Right cardiac atrium (tissue), 5 donors: ENCODE data around the gene NOL3. TPM values are rescaled to one million over a fixed set of nuclear protein-coding genes. Genes with fewer than 3 reads are reported as not detected.

ENCODE experiments used
- microRNA-seq, 2 donors: library from miRNA; unstranded; fragments of <30 nt; microRNA quantifications; one replicate each; pipeline ENCODE4 v1.2.0, GENCODE V29; 2020 to 2021
- polyA plus RNA-seq: library from polyadenylated mRNA; stranded (reverse); fragments of 200-250 nt; gene quantifications from one replicate; pipeline ENCODE4 v1.2.3, GENCODE V29; 2013
- total RNA-seq, 4 donors: library from RNA; stranded (reverse); fragmentation: NEBNext Ultra II Directional; extraction: Animal tissue kit (Norgen Biotek cat#: 25700); gene quantifications; one replicate each; pipeline ENCODE4 v1.2.1, GENCODE V29; 2021
- donor health status: healthy with polysubstance abuse.
- donor health status: DM: no; HTN: yes; CAD: no.
- donor health status: DM: no; HTN: no; CAD: no.
- donor health status: DM: no; HTN: yes; CAD: no; lungs with severe emphysema.
- donor health status: DM: yes; HTN: yes; CAD: no.

Gene NOL3
- total and polyA plus RNA-seq, 5 donors: 67.5 to 133 (median 111) TPM

Small RNAs within 50 kb of the gene (microRNA-seq; reads per million reads assigned to microRNA genes)
- 64.8 to 212 reads per million in 2 donors for gene MIR328

Other genes starting within 250 kb of the NOL3 start
- 100 to 1,000 TPM; 135 to 299 (median 142) TPM for gene RRAD, start 245.0 kb upstream of the NOL3 start, total RNA-seq
- 375 TPM for gene RRAD, start 245.0 kb upstream of the NOL3 start, polyA plus RNA-seq
- gene CIAO2B, start 236.1 kb upstream of the NOL3 start, total RNA-seq: 100 to 1,000 TPM in 2 of 4 donors, 10 to 100 TPM in 2; 82.8 to 104 (median 100) TPM
- 239 TPM for gene CIAO2B, start 236.1 kb upstream of the NOL3 start, polyA plus RNA-seq
- gene CES2, start 235.0 kb upstream of the NOL3 start, total RNA-seq: 10 to 100 TPM; 32.4 to 47.6 (median 37.1) TPM
- 46.1 TPM for gene CES2, start 235.0 kb upstream of the NOL3 start, polyA plus RNA-seq
- 1 to 10 TPM in 2 of 4 donors, under 1 TPM in 2; 0.88 to 1.3 (median 0.98) TPM for gene CES3, start 209.3 kb upstream of the NOL3 start, total RNA-seq
- 0.48 TPM for gene CES3, start 209.3 kb upstream of the NOL3 start, polyA plus RNA-seq
- 10 to 100 TPM; 11.1 to 21.5 (median 12.1) TPM for gene CES4A, start 181.9 kb upstream of the NOL3 start, total RNA-seq
- 10.3 TPM for gene CES4A, start 181.9 kb upstream of the NOL3 start, polyA plus RNA-seq
- 10 to 100 TPM; 23.7 to 39.3 (median 29.6) TPM for gene CBFB, start 141.4 kb upstream of the NOL3 start, total RNA-seq
- gene CBFB, start 141.4 kb upstream of the NOL3 start, polyA plus RNA-seq: 15.7 TPM
- 10 to 100 TPM; 11.4 to 11.8 (median 11.6) TPM for gene PHAF1, start 60.6 kb upstream of the NOL3 start, total RNA-seq
- 7.1 TPM for gene PHAF1, start 60.6 kb upstream of the NOL3 start, polyA plus RNA-seq
- 10 to 100 TPM; 17.0 to 19.8 (median 18.7) TPM for gene B3GNT9, start 19.5 kb upstream of the NOL3 start, total RNA-seq
- gene B3GNT9, start 19.5 kb upstream of the NOL3 start, polyA plus RNA-seq: 11.7 TPM
- gene TRADD, start 10.6 kb upstream of the NOL3 start, total RNA-seq: 10 to 100 TPM in 2 of 4 donors, 1 to 10 TPM in 2; 9.0 to 11.1 (median 9.8) TPM
- gene TRADD, start 10.6 kb upstream of the NOL3 start, polyA plus RNA-seq: 8.7 TPM
- 10 to 100 TPM in 2 of 4 donors, 1 to 10 TPM in 2; 7.7 to 13.9 (median 9.9) TPM for gene FBXL8, start 10.6 kb upstream of the NOL3 start, total RNA-seq
- gene FBXL8, start 10.6 kb upstream of the NOL3 start, polyA plus RNA-seq: 9.8 TPM
- gene HSF4, start 5.8 kb upstream of the NOL3 start, total RNA-seq: 10 to 100 TPM; 29.7 to 92.2 (median 60.3) TPM
- gene HSF4, start 5.8 kb upstream of the NOL3 start, polyA plus RNA-seq: 36.6 TPM
- gene MATCAP1, start 13.4 kb downstream of the NOL3 start, total RNA-seq: 10 to 100 TPM; 16.2 to 22.9 (median 17.2) TPM
- 14.8 TPM for gene MATCAP1, start 13.4 kb downstream of the NOL3 start, polyA plus RNA-seq
- gene EXOC3L1, start 19.6 kb downstream of the NOL3 start, total RNA-seq: 1 to 10 TPM; 1.3 to 3.0 (median 2.2) TPM
- 3.2 TPM for gene EXOC3L1, start 19.6 kb downstream of the NOL3 start, polyA plus RNA-seq
- gene E2F4, start 21.6 kb downstream of the NOL3 start, total RNA-seq: 10 to 100 TPM; 36.4 to 42.5 (median 40.5) TPM
- gene E2F4, start 21.6 kb downstream of the NOL3 start, polyA plus RNA-seq: 33.9 TPM
- gene ELMO3, start 28.6 kb downstream of the NOL3 start, total RNA-seq: under 1 TPM; 0.51 to 0.85 (median 0.76) TPM
- gene ELMO3, start 28.6 kb downstream of the NOL3 start, polyA plus RNA-seq: 0.72 TPM
- gene TMEM208, start 56.6 kb downstream of the NOL3 start, total RNA-seq: 10 to 100 TPM; 15.4 to 26.2 (median 17.0) TPM
- 43.5 TPM for gene TMEM208, start 56.6 kb downstream of the NOL3 start, polyA plus RNA-seq
- gene FHOD1, start 76.9 kb downstream of the NOL3 start, total RNA-seq: 10 to 100 TPM; 16.9 to 32.1 (median 19.4) TPM
- 20.5 TPM for gene FHOD1, start 76.9 kb downstream of the NOL3 start, polyA plus RNA-seq
- 1 to 10 TPM; 2.2 to 2.9 (median 2.5) TPM for gene SLC9A5, start 78.4 kb downstream of the NOL3 start, total RNA-seq
- 1.9 TPM for gene SLC9A5, start 78.4 kb downstream of the NOL3 start, polyA plus RNA-seq
- gene PLEKHG4, start 109.0 kb downstream of the NOL3 start, total RNA-seq: 1 to 10 TPM; 2.2 to 2.8 (median 2.5) TPM
- gene PLEKHG4, start 109.0 kb downstream of the NOL3 start, polyA plus RNA-seq: 2.2 TPM
- gene KCTD19, start 156.2 kb downstream of the NOL3 start, total RNA-seq: under 1 TPM in 1 of 4 donors, not detected in 3; 0.06 TPM
- gene KCTD19, start 156.2 kb downstream of the NOL3 start, polyA plus RNA-seq: 0.07 TPM
- gene LRRC36, start 156.3 kb downstream of the NOL3 start, total RNA-seq: under 1 TPM; 0.11 to 0.42 (median 0.29) TPM
- gene LRRC36, start 156.3 kb downstream of the NOL3 start, polyA plus RNA-seq: 0.36 TPM
- 100 to 1,000 TPM in 1 of 4 donors, 10 to 100 TPM in 3; 21.9 to 183 (median 33.4) TPM for gene TPPP3, start 223.0 kb downstream of the NOL3 start, total RNA-seq
- 64.6 TPM for gene TPPP3, start 223.0 kb downstream of the NOL3 start, polyA plus RNA-seq
- gene ZDHHC1, start 245.9 kb downstream of the NOL3 start, total RNA-seq: 10 to 100 TPM in 1 of 4 donors, 1 to 10 TPM in 3; 6.4 to 10.4 (median 6.4) TPM
- gene ZDHHC1, start 245.9 kb downstream of the NOL3 start, polyA plus RNA-seq: 5.2 TPM